Ishikawa (cell line): ENCODE data around the gene HOXA2.

Source experiments
- CEBPB ChIP-seq: IDR thresholded peaks from 2 replicates; pipeline ENCODE4 v1.6.1; 2012
- CREB1 ChIP-seq: IDR thresholded peaks from 2 replicates; pipeline ENCODE4 v1.6.1; 2012; ENCODE audit warnings: low read depth
- EGR1 ChIP-seq: IDR thresholded peaks from 2 replicates; pipeline ENCODE4 v1.6.1; 2012
- EP300 ChIP-seq: IDR thresholded peaks from 2 replicates; pipeline ENCODE4 v1.6.1; 2012; ENCODE audit warnings: borderline replicate concordance
- FOXM1 ChIP-seq: IDR thresholded peaks from 2 replicates; pipeline ENCODE4 v1.6.1; 2012; ENCODE audit warnings: low read depth, borderline replicate concordance
- NFIC ChIP-seq: IDR thresholded peaks from 2 replicates; pipeline ENCODE4 v1.6.1; 2012
- RAD21 ChIP-seq: IDR thresholded peaks from 2 replicates; pipeline ENCODE4 v1.6.1; 2012; ENCODE audit warnings: low read depth
- REST ChIP-seq: IDR thresholded peaks from 2 replicates; pipeline ENCODE4 v1.6.1; 2012; ENCODE audit warnings: low read depth, mild to moderate bottlenecking
- TAF1 ChIP-seq: IDR thresholded peaks from 2 replicates; pipeline ENCODE4 v1.6.1; 2012; ENCODE audit warnings: low read depth, mild to moderate bottlenecking
- TCF12 ChIP-seq: IDR thresholded peaks from 2 replicates; pipeline ENCODE4 v1.6.1; 2012; ENCODE audit warnings: low read depth
- TEAD4 ChIP-seq: IDR thresholded peaks from 2 replicates; pipeline ENCODE4 v1.6.1; 2012
- USF1 ChIP-seq: IDR thresholded peaks from 2 replicates; pipeline ENCODE4 v1.6.1; 2012
- YY1 ChIP-seq: IDR thresholded peaks from 2 replicates; pipeline ENCODE4 v1.6.1; 2012; ENCODE audit warnings: low read depth
- ZBTB7A ChIP-seq: IDR thresholded peaks from 2 replicates; pipeline ENCODE4 v1.6.1; 2012; ENCODE audit warnings: low read depth
- TF ChIP-seq, protein P1 (sequence below): IDR thresholded peaks from 2 replicates; pipeline ENCODE4 v1.6.1; 2012

The HOXA2 gene

DNA sequence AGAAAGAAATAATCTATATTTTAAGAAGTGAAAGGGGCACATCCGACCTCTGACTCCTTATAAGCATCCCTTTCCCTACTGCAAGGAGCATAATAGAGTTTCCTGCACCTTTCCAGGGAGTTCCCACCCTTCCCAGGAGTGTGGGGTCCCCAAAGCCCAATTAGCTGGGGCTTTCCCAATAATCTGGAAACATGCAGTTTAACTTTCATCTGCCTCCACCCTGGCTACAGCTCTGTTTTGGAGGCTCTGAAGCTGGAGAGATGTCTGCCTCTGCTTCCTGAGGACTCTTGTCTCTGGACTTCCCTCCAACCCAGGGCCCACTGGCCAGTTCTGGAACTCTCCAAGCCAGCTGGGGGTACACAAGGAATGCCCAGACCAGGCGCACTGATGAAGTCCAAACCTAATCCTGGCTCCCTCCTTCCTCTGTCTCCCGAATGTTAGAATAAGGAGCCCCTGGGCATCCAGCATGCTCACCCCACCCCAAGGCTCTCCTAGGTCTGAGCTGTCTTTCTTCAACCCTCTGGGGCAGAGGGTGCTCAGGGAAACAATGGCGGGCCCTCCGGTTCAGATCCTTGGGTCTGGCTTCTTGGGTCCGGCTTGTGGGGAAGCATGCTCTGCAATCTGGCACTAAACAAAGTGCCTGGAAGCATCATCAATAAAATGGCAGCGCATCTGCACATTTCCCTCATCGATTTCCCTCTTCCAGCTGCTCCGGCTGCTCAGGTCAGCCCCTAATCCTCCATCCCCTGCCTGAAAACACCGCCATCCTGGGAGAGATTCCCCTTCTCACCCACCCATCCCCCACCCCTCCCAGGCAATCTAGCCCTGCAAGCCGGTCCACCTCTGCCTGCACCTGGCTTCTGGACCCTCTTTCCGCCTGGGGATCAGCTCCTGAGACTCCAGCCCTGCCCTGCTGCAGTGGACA is 14.7 kb upstream of the HOXA2 start:
- TF ChIP-seq NFIC (no peak), EGR1 (no peak), FOXM1 (no peak), USF1 (no peak), YY1 (no peak), TCF12 (no peak), REST (no peak), CEBPB (no peak), CREB1 (no peak), EP300 (no peak), ZBTB7A (no peak), TEAD4 (no peak), RAD21 (no peak)

- TF ChIP-seq REST (no peak), EGR1 (no peak), RAD21 (no peak)
Observed at GRCh38 chr7:27116031-27116961, 13.8 kb upstream of the HOXA2 start.

DNA sequence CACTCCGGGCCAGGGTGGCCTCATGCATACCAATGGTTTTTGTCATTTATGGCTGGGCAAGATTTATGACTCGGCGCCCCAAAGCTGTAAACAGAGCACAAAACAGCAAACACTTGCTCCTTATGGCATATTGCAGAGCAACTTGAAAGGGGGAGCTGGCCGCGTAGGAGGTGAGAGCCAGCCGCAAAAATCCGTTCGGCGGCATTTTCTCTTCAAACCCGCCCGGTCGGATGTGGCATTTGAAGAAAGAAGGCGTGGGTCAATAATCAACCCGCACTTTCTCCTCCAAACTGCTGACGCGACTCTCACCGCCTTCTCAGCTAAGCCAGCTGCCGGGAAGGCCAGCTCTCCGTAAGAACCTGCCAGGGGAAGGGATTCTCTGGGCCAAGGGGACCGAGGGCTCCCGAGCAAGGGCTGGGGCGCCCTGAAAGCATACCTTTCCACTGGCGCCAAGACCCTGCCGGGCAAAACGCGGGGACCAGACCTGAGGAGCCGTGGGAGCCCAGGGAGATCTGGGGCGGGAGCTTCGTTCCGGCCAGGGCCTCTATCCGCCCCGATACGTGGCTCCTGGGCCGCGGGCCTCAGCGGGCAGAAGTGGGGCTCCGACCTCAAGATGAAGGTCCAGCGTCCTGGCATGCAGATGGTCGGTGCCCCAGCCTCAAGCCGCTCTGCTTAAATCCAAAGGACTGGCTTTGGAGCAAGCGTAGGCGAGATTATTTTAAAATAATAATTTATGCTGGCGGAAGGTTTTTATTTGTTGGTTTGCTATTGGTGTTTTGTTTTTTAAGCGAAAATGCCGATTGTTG is 12.9 kb upstream of the HOXA2 start:
- TF ChIP-seq FOXM1, result no peak
- no peak for TF ChIP-seq TAF1
- no peak for TF ChIP-seq TCF12
- TF ChIP-seq RAD21, result no peak
- TF ChIP-seq EP300, result no peak
- no peak for TF ChIP-seq ZBTB7A
- no peak for TF ChIP-seq EGR1
- TF ChIP-seq CREB1, result no peak
- no peak for TF ChIP-seq NFIC
- no peak for TF ChIP-seq CEBPB
- TF ChIP-seq USF1, result no peak
- TF ChIP-seq YY1, result no peak
- no peak for TF ChIP-seq REST
- TF ChIP-seq TEAD4, result no peak
- TF ChIP-seq, protein P1, sequence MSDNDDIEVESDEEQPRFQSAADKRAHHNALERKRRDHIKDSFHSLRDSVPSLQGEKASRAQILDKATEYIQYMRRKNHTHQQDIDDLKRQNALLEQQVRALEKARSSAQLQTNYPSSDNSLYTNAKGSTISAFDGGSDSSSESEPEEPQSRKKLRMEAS, result no peak
